GM23338 (cell line): ENCODE measurements around the gene SORL1. TPM values are rescaled to one million over a fixed set of nuclear protein-coding genes. Genes with fewer than 3 reads are reported as not detected.

Experiments
- ATAC-seq: fragments of 200-7000 bp; cut with Tn5 transposase; 3 replicates; pipeline ENCODE4 v1.9.1; 2020
- DNase-seq: peaks from one replicate; pipeline ENCODE4 v3.0.0-alpha.2; 2015; ENCODE audit warnings: low spot score
- H2AFZ ChIP-seq: fragments of 200-600 bp; sonication (generic); 2 replicates; pipeline ENCODE4 v1.8.0; 2016; ENCODE audit warnings: antibody characterized with exemption, mild to moderate bottlenecking, moderate library complexity
- H3F3A ChIP-seq: fragments of 200-600 bp; sonication (generic); replicated peaks from 2 replicates; pipeline ENCODE4 v1.8.0; 2017; ENCODE audit warnings: antibody characterized with exemption, mixed run types, low read depth
- H3K27ac ChIP-seq: fragments of 200-600 bp; sonication (generic); 2 replicates; pipeline ENCODE4 v1.6.1; 2016; ENCODE audit warnings: low read depth
- H3K27me3 ChIP-seq: fragments of 200-600 bp; sonication (generic); 2 replicates; pipeline ENCODE4 v1.8.0; 2016; ENCODE audit warnings: mild to moderate bottlenecking, mixed run types, moderate library complexity; ENCODE audit not compliant: insufficient read depth
- H3K36me3 ChIP-seq: fragments of 200-600 bp; sonication (generic); 2 replicates; pipeline ENCODE4 v1.8.0; 2016; ENCODE audit warnings: mild to moderate bottlenecking; ENCODE audit not compliant: insufficient read depth
- H3K4me1 ChIP-seq: fragments of 200-600 bp; sonication (generic); 2 replicates; pipeline ENCODE4 v1.8.0; 2016; ENCODE audit warnings: mild to moderate bottlenecking, moderate library complexity; ENCODE audit not compliant: insufficient read depth
- H3K4me2 ChIP-seq: fragments of 200-600 bp; sonication (generic); 2 replicates; pipeline ENCODE4 v1.7.1; 2017; ENCODE audit warnings: mixed run types
- H3K4me3 ChIP-seq: fragments of 200-600 bp; sonication (generic); 2 replicates; pipeline ENCODE4 v1.6.1; 2016; ENCODE audit warnings: mixed run types
- H3K79me2 ChIP-seq: fragments of 200-600 bp; sonication (generic); replicated peaks from 2 replicates; pipeline ENCODE4 v1.8.0; 2017; ENCODE audit warnings: mild to moderate bottlenecking; ENCODE audit not compliant: insufficient read depth
- H3K9me2 ChIP-seq: fragments of 200-600 bp; sonication (generic); 2 replicates; pipeline ENCODE4 v1.8.0; 2017; ENCODE audit not compliant: insufficient read depth
- H4K20me1 ChIP-seq: fragments of 200-600 bp; sonication (generic); replicated peaks from 2 replicates; pipeline ENCODE4 v1.8.0; 2017; ENCODE audit warnings: mild to moderate bottlenecking; ENCODE audit not compliant: insufficient read depth
- H3K27ac Mint-ChIP-seq: 2 replicates; pipeline ENCODE4 v1.8.0; 2020; ENCODE audit warnings: inconsistent platforms, mild to moderate bottlenecking, moderate library complexity, mixed read lengths
- H3K27me3 Mint-ChIP-seq: 3 replicates; pipeline ENCODE4 v1.8.0; 2022; ENCODE audit warnings: low read depth, mild to moderate bottlenecking, moderate library complexity, mixed read lengths, inconsistent platforms; ENCODE audit not compliant: insufficient read depth, poor library complexity
- H3K36me3 Mint-ChIP-seq: 3 replicates; pipeline ENCODE4 v1.8.0; 2021; ENCODE audit warnings: low read depth, mild to moderate bottlenecking, inconsistent platforms, moderate library complexity, mixed read lengths
- H3K4me1 Mint-ChIP-seq: 3 replicates; pipeline ENCODE4 v1.8.0; 2020; ENCODE audit warnings: mild to moderate bottlenecking, inconsistent platforms, mixed read lengths
- H3K4me3 Mint-ChIP-seq: 3 replicates; pipeline ENCODE4 v1.8.0; 2021; ENCODE audit warnings: moderate library complexity, mild to moderate bottlenecking, inconsistent platforms, mixed read lengths
- H3K9me3 Mint-ChIP-seq: 3 replicates; pipeline ENCODE4 v1.8.0; 2020; ENCODE audit warnings: moderate library complexity, mild to moderate bottlenecking, inconsistent platforms, mixed read lengths
- CREB1 ChIP-seq: fragments of 250-450 bp; sonication (Bioruptor Pico); IDR thresholded peaks from 2 replicates; pipeline ENCODE4 v1.5.0; 2020; ENCODE audit warnings: low read depth, mild to moderate bottlenecking, moderate library complexity
- CTCF ChIP-seq, 2 experiments: fragments of 200-600 bp in 1 of 2; sonication (generic) in 1 of 2; conservative IDR thresholded peaks; 2 replicates each; pipeline versions ENCODE4 v1.5.1 to v1.6.1; 2016 to 2017; ENCODE audit warnings: antibody characterized with exemption in 2 of 2, low read depth in 2 of 2, mild to moderate bottlenecking in 2 of 2, moderate library complexity in 1 of 2
- EZH2 ChIP-seq: fragments of 200-600 bp; sonication (generic); IDR thresholded peaks from one replicate; pipeline ENCODE4 v1.8.0; 2017; ENCODE audit warnings: antibody characterized with exemption, mild to moderate bottlenecking, low read depth; ENCODE audit not compliant: unreplicated experiment
- JUNB ChIP-seq: IDR thresholded peaks from one replicate; pipeline ENCODE4 v1.6.1; 2016; ENCODE audit warnings: antibody characterized with exemption; ENCODE audit not compliant: unreplicated experiment
- NANOG ChIP-seq: IDR thresholded peaks from 2 replicates; pipeline ENCODE4 v1.6.1; 2016; ENCODE audit warnings: antibody characterized with exemption, borderline replicate concordance
- REST ChIP-seq: IDR thresholded peaks from one replicate; pipeline ENCODE4 v1.6.1; 2018; ENCODE audit warnings: antibody characterized with exemption; ENCODE audit not compliant: unreplicated experiment
- STAT1 ChIP-seq: IDR thresholded peaks from one replicate; pipeline ENCODE4 v1.6.1; 2016; ENCODE audit warnings: antibody characterized with exemption; ENCODE audit not compliant: unreplicated experiment
- ZNF114 ChIP-seq: fragments of 250-450 bp; sonication (Bioruptor Pico); IDR thresholded peaks from 2 replicates; pipeline ENCODE4 v1.5.0; 2020; ENCODE audit warnings: mild to moderate bottlenecking, moderate library complexity
- ZNF462 ChIP-seq: fragments of 250-450 bp; sonication (Bioruptor Pico); IDR thresholded peaks from 2 replicates; pipeline ENCODE4 v1.5.0; 2020; ENCODE audit warnings: mild to moderate bottlenecking, moderate library complexity
- polyA plus RNA-seq: library from polyadenylated mRNA; unstranded; fragments of >200 nt; fragmentation: Nextera tagmentation; extraction: Ambion mirVana; gene quantifications from 2 replicates; pipeline ENCODE4 v1.2.1, GENCODE V29; 2016
- total RNA-seq: library from RNA; depleted of rRNA; stranded (reverse); fragments of >200 nt; shearing (Covaris generic); gene quantifications from 2 replicates; pipeline ENCODE4 v1.2.3, GENCODE V29; 2014

SORL1 gene
- total and polyA plus RNA-seq, 2 experiments from 2014 or later = 23.0 to 78.8 TPM

GRCh38 chr11:121441521-121441920, 10.6 kb upstream of the SORL1 start (continued):
- TF ChIP-seq REST (no peak), STAT1 (no peak), CTCF (conservative IDR thresholded peaks at IDR 0.05; ENCODE audit: low read depth in 2 of 2) (no peak), ZNF114 (CRISPR knock-in tag) (no peak)

- H2AFZ ChIP-seq = no peak overlapping the region
- no peaks in the 10 kb centered on the region for H3K27me3 Mint-ChIP-seq
- H3K36me3 ChIP-seq = no peaks in the 10 kb centered on the region
- no peak overlapping the region for H3K27ac ChIP-seq
- no peaks in the 10 kb centered on the region for H4K20me1 ChIP-seq
- ATAC-seq (no peak), DNase-seq (no peak)
- H3K4me1 Mint-ChIP-seq = peaks cover 32% of the 10 kb centered on the region
- no peaks in the 10 kb centered on the region for H3K27me3 ChIP-seq
- H3K9me3 Mint-ChIP-seq = no peaks in the 10 kb centered on the region
- no peaks in the 10 kb centered on the region for H3K9me2 ChIP-seq
- no peaks in the 10 kb centered on the region for H3K79me2 ChIP-seq
- H3K4me3 Mint-ChIP-seq = no peak overlapping the region
- H3K4me3 ChIP-seq = no peak overlapping the region
- H3K27ac Mint-ChIP-seq = peak overlapping the region; percentile 38; the same call in 1 of the 2 replicates
- 0 out of 2 replicates have a peak, but pooled peaks cover 5% of the 10 kb centered on the region for H3F3A ChIP-seq
- H3K4me2 ChIP-seq = no peak overlapping the region
- peaks cover 25% of the 10 kb centered on the region for H3K4me1 ChIP-seq
- H3K36me3 Mint-ChIP-seq = no peaks in the 10 kb centered on the region
- TF ChIP-seq STAT1 (no peak), CREB1 (CRISPR knock-in tag) (no peak), REST (no peak), EZH2 (no peak), ZNF114 (CRISPR knock-in tag) (no peak), ZNF462 (no peak), JUNB (no peak), NANOG (no peak)
Measured at GRCh38 chr11:121443688-121444275, 8.3 kb upstream of the SORL1 start.
